Osteoblast (primary cell): ENCODE measurements around the gene LOXL1. TPM values are rescaled to one million over a fixed set of nuclear protein-coding genes. Genes with fewer than 3 reads are reported as not detected.

Experiments used
- DNase-seq: peaks from one replicate; pipeline ENCODE4 v3.0.0; 2011; ENCODE audit warnings: low spot score, mixed read lengths; ENCODE audit not compliant: insufficient read length; ENCODE audit errors: missing footprints
- H2AFZ ChIP-seq: 2 replicates; pipeline ENCODE4 v1.6.0; 2011; ENCODE audit warnings: mild to moderate bottlenecking, low read length
- H3K27ac ChIP-seq: 2 replicates; pipeline ENCODE4 v1.5.1; 2011; ENCODE audit warnings: mild to moderate bottlenecking, low read depth, low read length, moderate library complexity
- H3K27me3 ChIP-seq: 2 replicates; pipeline ENCODE4 v1.6.0; 2012; ENCODE audit warnings: mild to moderate bottlenecking, control low read depth, inconsistent platforms, low read length, moderate library complexity; ENCODE audit not compliant: insufficient read depth
- H3K36me3 ChIP-seq: 2 replicates; pipeline ENCODE4 v1.5.1; 2011; ENCODE audit warnings: mild to moderate bottlenecking, low read length, control low read depth, moderate library complexity; ENCODE audit not compliant: insufficient read depth
- H3K4me1 ChIP-seq: 2 replicates; pipeline ENCODE4 v1.5.1; 2011; ENCODE audit warnings: mild to moderate bottlenecking, low read length, control low read depth, moderate library complexity; ENCODE audit not compliant: insufficient read depth
- H3K4me2 ChIP-seq: 2 replicates; pipeline ENCODE4 v1.6.0; 2011; ENCODE audit warnings: mild to moderate bottlenecking, low read length; ENCODE audit not compliant: insufficient read depth
- H3K4me3 ChIP-seq: fragments of 200-600 bp; sonication (generic); 3 replicates; pipeline ENCODE4 v1.5.1; 2012; ENCODE audit warnings: mild to moderate bottlenecking, low read length, inconsistent platforms; ENCODE audit not compliant: insufficient read depth
- H3K79me2 ChIP-seq: 2 replicates; pipeline ENCODE4 v1.6.0; 2012; ENCODE audit warnings: mild to moderate bottlenecking, low read length, control low read depth, inconsistent platforms; ENCODE audit not compliant: insufficient read depth
- H3K9me3 ChIP-seq: 2 replicates; pipeline ENCODE4 v1.5.1; 2011; ENCODE audit warnings: low read depth, low read length, control low read depth
- H4K20me1 ChIP-seq: 2 replicates; pipeline ENCODE4 v1.6.0; 2012; ENCODE audit warnings: mild to moderate bottlenecking, low read length, control low read depth; ENCODE audit not compliant: insufficient read depth
- CTCF ChIP-seq: IDR thresholded peaks from 2 replicates; pipeline ENCODE4 v1.5.1; 2011; ENCODE audit warnings: mild to moderate bottlenecking, low read depth, low read length, moderate library complexity; ENCODE audit errors: extremely low read depth
- total RNA-seq: library from RNA; depleted of rRNA; stranded (reverse); fragments of >200 nt; gene quantifications from 2 replicates; pipeline ENCODE4 v1.2.3, GENCODE V29; 2012

LOXL1 gene
- total RNA-seq, 1 donor = 246 TPM

GRCh38 chr15:73994912-73995622 is 68.8 kb downstream of the LOXL1 start:
- peaks cover 32% of the 10 kb centered on the region for H4K20me1 ChIP-seq
- peak overlapping the region; percentile 86 for H3K4me3 ChIP-seq
- H3K79me2 ChIP-seq = peaks cover 62% of the 10 kb centered on the region
- no peak for TF ChIP-seq CTCF
- DNase-seq = no peak
- peaks cover 62% of the 10 kb centered on the region for H3K4me1 ChIP-seq
- peak overlapping the region; percentile 79 for H3K27ac ChIP-seq
- peaks cover 22% of the 10 kb centered on the region for H3K36me3 ChIP-seq
- H2AFZ ChIP-seq = peak overlapping the region; percentile 67
- no peaks in the 10 kb centered on the region for H3K27me3 ChIP-seq
- peak overlapping the region; percentile 97 for H3K4me2 ChIP-seq
- no peaks in the 10 kb centered on the region for H3K9me3 ChIP-seq

GRCh38 chr15:73996267-73996666 is 70.0 kb downstream of the LOXL1 start:
- peaks cover 50% of the 10 kb centered on the region for H3K4me1 ChIP-seq
- H4K20me1 ChIP-seq = peaks cover 35% of the 10 kb centered on the region
- peaks cover 33% of the 10 kb centered on the region for H3K36me3 ChIP-seq
- no peak overlapping the region for H2AFZ ChIP-seq
- peak overlapping the region; percentile 97 for H3K4me2 ChIP-seq
- no peak for DNase-seq
- TF ChIP-seq CTCF = no peak
- peaks cover 67% of the 10 kb centered on the region for H3K79me2 ChIP-seq
- H3K4me3 ChIP-seq = peak overlapping the region; percentile 86
- H3K9me3 ChIP-seq = no peaks in the 10 kb centered on the region
- H3K27ac ChIP-seq = peak overlapping the region; percentile 79
- no peaks in the 10 kb centered on the region for H3K27me3 ChIP-seq

DNA sequence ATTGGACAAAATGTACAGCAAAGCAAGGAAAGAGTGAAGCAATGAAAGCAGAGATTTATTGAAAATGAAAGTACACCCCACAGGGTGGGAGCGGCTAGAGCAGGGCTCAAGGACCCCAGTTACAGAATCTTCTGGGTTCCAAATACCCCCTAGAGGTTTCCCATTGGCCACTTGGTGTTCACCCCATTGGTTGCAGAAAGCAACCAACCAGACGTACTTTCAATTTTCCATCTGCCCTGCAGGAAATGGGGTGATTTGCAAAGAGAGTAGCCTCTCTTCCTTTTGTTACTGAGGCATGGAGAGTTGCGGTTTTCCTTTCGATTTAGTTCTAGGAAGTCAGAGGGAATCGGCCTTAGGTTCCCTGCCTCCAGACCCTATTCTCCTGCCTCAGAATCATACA is 70.7 kb downstream of the LOXL1 start:
- H3K27me3 ChIP-seq = no peaks in the 10 kb centered on the region
- TF ChIP-seq CTCF = no peak
- peak; percentile 87 for DNase-seq
- no peak overlapping the region for H2AFZ ChIP-seq
- no peaks in the 10 kb centered on the region for H3K9me3 ChIP-seq
- H3K4me1 ChIP-seq = peaks cover 45% of the 10 kb centered on the region
- peaks cover 35% of the 10 kb centered on the region for H4K20me1 ChIP-seq
- peak overlapping the region; percentile 97 for H3K4me2 ChIP-seq
- peaks cover 37% of the 10 kb centered on the region for H3K36me3 ChIP-seq
- peak overlapping the region; percentile 79 for H3K27ac ChIP-seq
- peaks cover 73% of the 10 kb centered on the region for H3K79me2 ChIP-seq
- H3K4me3 ChIP-seq = peak overlapping the region; percentile 86

- DNase-seq = no peak
- H3K27me3 ChIP-seq = no peaks in the 10 kb centered on the region
- no peak for TF ChIP-seq CTCF
- H3K79me2 ChIP-seq = peaks cover 81% of the 10 kb centered on the region
- H3K4me3 ChIP-seq = no peak overlapping the region
- peaks cover 45% of the 10 kb centered on the region for H3K4me1 ChIP-seq
- no peaks in the 10 kb centered on the region for H3K9me3 ChIP-seq
- H2AFZ ChIP-seq = no peak overlapping the region
- peaks cover 45% of the 10 kb centered on the region for H3K36me3 ChIP-seq
- H3K27ac ChIP-seq = peak overlapping the region; percentile 19
- peaks cover 37% of the 10 kb centered on the region for H4K20me1 ChIP-seq
- peak overlapping the region; percentile 97 for H3K4me2 ChIP-seq
Observed at GRCh38 chr15:73997986-73998385, 71.7 kb downstream of the LOXL1 start.

Other genes starting within 250 kb of the LOXL1 start
- 145 and 154 TPM in 2 replicates for gene CD276, start 242.1 kb upstream of the LOXL1 start, total RNA-seq
- 3.8 and 4.7 TPM in 2 replicates for gene INSYN1, start 173.1 kb upstream of the LOXL1 start, total RNA-seq
- gene TBC1D21, start 52.9 kb upstream of the LOXL1 start, total RNA-seq = not detected in 2 replicates
- 14.1 and 15.0 TPM in 2 replicates for gene STOML1, start 65.8 kb downstream of the LOXL1 start, total RNA-seq
- gene PML, start 68.3 kb downstream of the LOXL1 start, total RNA-seq = 46.7 and 50.7 TPM in 2 replicates
- under 0.01 TPM in 1 of 2 replicates, not detected in the other for gene GOLGA6A, start 156.1 kb downstream of the LOXL1 start, total RNA-seq
- under 0.01 TPM in 1 of 2 replicates, not detected in the other for gene ISLR2, start 204.1 kb downstream of the LOXL1 start, total RNA-seq
- 77.5 and 106 TPM in 2 replicates for gene ISLR, start 247.2 kb downstream of the LOXL1 start, total RNA-seq